ENCODE measurements around the gene BAHCC1.

Gene BAHCC1

DNA sequence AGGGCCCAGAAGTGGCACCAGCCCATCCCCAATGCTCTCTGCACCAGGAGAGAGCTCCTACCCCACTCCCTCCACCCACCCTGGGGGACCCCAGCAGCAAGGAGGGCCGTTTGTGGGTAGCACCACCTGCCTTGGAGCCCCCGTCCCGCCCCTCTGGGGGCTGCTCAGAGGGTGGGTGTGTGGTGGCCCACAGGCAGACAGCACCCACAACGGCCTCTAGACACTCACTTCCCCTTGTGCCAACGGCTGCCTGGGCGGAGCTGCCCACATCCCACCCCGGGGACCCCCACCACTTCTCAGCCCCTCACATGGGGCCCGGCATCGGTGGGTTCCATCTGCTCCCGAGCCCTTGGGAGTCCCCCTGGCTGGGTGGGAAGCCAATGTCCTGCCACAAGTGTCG, 33.3 kb downstream of the BAHCC1 start:
- no peak overlapping the region for H3K4me3 ChIP-seq (ENCODE audit: low read length)
- peaks cover 20% of the 10 kb centered on the region for H3K4me1 ChIP-seq (ENCODE audit: control insufficient read depth, insufficient read depth, low read length)
- H3K36me3 ChIP-seq (ENCODE audit: control insufficient read depth, insufficient read depth, low read length, severe bottlenecking) = no peaks in the 10 kb centered on the region
- no peak overlapping the region for H3K9ac ChIP-seq (ENCODE audit: low read length)
- no peaks in the 10 kb centered on the region for H3K9me3 ChIP-seq (ENCODE audit: control insufficient read depth, low read length)
- H3K27me3 ChIP-seq (replicated peaks; ENCODE audit: control insufficient read depth, insufficient read depth, low read length) = no peaks in the 10 kb centered on the region
- DNase-seq (ENCODE audit: low read depth) = no peak

DNA sequence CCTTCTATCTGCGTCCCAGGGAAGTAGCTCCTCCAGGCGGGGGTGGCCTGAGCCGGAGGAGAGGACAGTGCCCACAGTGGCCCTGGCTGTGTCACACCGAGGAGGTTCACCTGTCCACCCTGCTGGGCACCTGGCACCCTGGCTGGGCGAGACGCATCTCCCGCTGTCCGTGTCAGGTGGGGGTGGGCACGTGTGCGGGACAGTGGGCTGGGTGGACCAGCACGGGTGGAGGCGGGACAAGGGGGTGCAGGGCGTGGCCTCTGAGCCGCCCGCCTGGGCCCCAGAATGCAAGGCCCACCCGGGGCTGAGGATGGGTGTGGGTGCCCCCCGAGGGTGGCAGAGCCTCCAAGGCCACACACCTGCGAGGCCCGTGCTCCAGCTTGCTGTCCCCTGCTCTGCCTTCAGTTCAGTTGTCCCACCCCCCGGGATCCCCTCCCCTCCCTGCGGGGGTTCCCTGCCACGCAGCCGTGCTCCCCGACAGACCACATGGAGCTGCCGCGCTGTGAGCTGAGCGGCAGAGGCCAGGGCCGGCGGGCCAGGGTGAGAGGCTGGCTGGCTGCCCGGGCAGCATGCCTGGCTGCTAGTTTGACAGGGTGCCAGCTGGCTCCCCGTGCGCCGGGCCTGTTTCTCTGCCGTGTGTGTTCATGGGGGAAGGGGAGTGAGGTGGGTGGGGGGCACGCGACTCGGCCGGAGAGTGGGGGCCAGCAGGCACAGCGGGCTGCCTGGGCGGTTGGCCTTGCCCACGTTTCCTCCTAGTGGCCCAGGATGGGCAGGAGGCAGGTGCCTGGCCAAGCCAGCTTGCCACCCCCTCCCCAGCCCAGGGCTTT, 33.9 kb downstream of the BAHCC1 start:
- H3K9me3 ChIP-seq (ENCODE audit: control insufficient read depth, low read length) = no peaks in the 10 kb centered on the region
- H3K27me3 ChIP-seq (replicated peaks; ENCODE audit: control insufficient read depth, insufficient read depth, low read length) = no peaks in the 10 kb centered on the region
- H3K4me1 ChIP-seq (ENCODE audit: control insufficient read depth, insufficient read depth, low read length) = peaks cover 20% of the 10 kb centered on the region
- no peaks in the 10 kb centered on the region for H3K36me3 ChIP-seq (ENCODE audit: control insufficient read depth, insufficient read depth, low read length, severe bottlenecking)
- peak; percentile 88 for DNase-seq (ENCODE audit: low read depth)
- H3K9ac ChIP-seq (ENCODE audit: low read length) = no peak overlapping the region
- H3K4me3 ChIP-seq (ENCODE audit: low read length) = no peak overlapping the region

DNA sequence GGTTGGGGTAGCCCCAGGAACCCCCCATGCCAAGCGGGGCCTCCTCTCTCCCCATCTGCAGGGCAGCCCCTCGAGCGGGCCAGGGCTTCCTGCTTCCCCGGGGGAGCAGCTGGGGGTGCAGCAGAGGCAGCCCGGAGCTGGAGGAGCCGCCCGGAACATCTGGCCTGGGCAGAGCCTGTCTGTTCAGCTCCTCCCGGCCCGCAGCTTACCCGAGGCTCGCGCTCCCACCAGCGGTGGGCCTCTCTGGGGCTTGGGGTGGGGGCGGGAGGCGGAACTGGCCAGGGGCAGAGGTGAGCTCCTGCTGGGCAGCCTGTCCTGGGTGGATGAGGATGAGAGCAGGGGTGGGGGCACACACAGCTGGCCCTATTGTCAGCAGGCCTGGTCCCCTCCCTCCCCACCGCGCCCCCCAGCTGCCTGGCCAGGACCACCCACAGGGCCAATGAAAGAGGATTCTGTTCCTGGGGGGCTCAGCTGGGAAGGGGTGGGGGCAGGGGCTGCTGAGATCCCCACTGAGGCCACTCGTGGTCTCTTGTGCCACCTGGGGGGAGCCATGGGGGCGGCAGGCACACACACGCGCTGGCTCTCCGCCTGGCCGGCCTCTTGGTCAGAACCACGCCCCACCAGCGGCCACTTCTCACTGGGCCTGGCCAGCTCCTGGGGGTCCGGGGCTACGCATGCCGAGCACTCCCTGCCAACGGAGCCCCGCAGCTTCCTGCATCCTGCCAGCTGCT, 34.7 kb downstream of the BAHCC1 start:
- no peak overlapping the region for H3K9ac ChIP-seq (ENCODE audit: low read length)
- peaks cover 19% of the 10 kb centered on the region for H3K4me1 ChIP-seq (ENCODE audit: control insufficient read depth, insufficient read depth, low read length)
- H3K27me3 ChIP-seq (replicated peaks; ENCODE audit: control insufficient read depth, insufficient read depth, low read length) = no peaks in the 10 kb centered on the region
- no peaks in the 10 kb centered on the region for H3K9me3 ChIP-seq (ENCODE audit: control insufficient read depth, low read length)
- no peaks in the 10 kb centered on the region for H3K36me3 ChIP-seq (ENCODE audit: control insufficient read depth, insufficient read depth, low read length, severe bottlenecking)
- H3K4me3 ChIP-seq (ENCODE audit: low read length) = no peak overlapping the region
- DNase-seq (ENCODE audit: low read depth) = peak; percentile 17

DNA sequence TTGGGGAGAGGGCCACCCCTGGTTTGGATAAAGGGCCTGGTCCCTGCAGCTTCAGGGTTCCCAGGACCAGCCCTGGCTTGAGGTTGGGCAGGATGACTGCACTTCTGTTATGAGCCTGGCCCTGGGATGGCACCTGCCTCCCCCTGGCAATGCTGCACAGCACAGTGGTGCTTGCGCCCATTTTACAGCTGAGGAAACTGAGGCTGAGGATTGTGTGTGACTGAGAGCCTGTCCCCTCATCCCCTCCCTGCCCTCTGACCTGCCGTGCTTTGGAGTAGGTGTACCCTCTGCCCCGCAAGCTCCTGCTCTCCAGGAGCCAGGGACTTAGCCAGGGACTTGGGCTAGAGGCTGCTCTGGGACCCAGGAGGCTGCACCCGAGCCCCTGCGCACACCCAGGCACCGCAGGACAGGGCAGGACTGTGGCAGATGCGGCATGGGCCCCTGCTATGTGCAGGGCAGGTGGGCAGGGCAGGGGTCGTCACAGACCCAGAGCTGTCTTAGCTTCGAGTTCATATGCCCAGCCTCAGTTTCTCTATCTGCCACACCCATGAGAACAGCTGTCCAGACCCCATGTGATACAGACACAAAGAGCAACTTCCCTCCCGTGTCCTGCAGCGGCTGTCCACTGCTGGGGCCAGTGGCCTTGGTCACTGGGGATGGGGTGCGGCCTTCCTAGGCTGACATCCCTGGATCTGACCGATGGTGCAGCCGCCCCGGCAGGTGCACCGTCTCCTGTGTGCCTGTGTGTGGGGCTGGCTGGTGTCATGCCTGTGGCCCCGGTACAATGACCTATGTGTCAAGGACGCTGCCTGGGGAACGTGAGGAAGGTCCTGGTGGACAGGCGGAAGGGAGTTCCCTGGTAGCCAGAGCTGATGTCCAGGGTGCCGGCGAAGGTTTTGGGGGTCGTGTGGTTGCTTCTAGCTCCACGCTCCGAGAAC, 36.6 kb downstream of the BAHCC1 start:
- no peak for DNase-seq (ENCODE audit: low read depth)
- peaks cover 28% of the 10 kb centered on the region for H3K4me1 ChIP-seq (ENCODE audit: control insufficient read depth, insufficient read depth, low read length)
- no peaks in the 10 kb centered on the region for H3K36me3 ChIP-seq (ENCODE audit: control insufficient read depth, insufficient read depth, low read length, severe bottlenecking)
- H3K27me3 ChIP-seq (replicated peaks; ENCODE audit: control insufficient read depth, insufficient read depth, low read length) = no peaks in the 10 kb centered on the region
- no peaks in the 10 kb centered on the region for H3K9me3 ChIP-seq (ENCODE audit: control insufficient read depth, low read length)
- no peak overlapping the region for H3K4me3 ChIP-seq (ENCODE audit: low read length)
- no peak overlapping the region for H3K9ac ChIP-seq (ENCODE audit: low read length)

DNA sequence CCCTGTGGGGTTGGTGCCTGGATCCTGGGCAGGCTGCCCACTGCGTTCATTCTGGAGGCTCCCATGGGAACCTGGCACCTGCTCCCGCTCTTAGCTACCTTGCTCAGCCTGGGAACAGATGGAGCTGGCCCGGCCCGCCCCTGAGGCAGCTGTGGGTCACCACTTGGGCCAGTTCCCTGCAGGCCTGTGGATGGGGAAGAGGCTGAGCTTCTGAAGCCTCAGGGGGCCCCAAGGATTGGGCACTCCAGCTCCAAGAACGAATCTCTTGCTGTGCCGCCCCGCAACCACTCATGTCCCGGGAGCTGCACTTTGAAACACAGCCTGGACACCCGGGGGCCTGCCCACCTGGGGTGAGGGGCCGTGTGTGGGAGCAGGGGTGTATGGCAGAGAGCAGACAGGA, 37.7 kb downstream of the BAHCC1 start:
- Histone ChIP-seq H3K4me1 (ENCODE audit: control insufficient read depth, insufficient read depth, low read length) (peaks cover 35% of the 10 kb centered on the region), H3K9me3 (ENCODE audit: control insufficient read depth, low read length) (no peaks in the 10 kb centered on the region), H3K9ac (ENCODE audit: low read length) (no peak overlapping the region), H3K27me3 (replicated peaks; ENCODE audit: control insufficient read depth, insufficient read depth, low read length) (no peaks in the 10 kb centered on the region), H3K4me3 (ENCODE audit: low read length) (no peak overlapping the region), H3K36me3 (ENCODE audit: control insufficient read depth, insufficient read depth, low read length, severe bottlenecking) (no peaks in the 10 kb centered on the region)
- DNase-seq (ENCODE audit: low read depth) = no peak

DNA sequence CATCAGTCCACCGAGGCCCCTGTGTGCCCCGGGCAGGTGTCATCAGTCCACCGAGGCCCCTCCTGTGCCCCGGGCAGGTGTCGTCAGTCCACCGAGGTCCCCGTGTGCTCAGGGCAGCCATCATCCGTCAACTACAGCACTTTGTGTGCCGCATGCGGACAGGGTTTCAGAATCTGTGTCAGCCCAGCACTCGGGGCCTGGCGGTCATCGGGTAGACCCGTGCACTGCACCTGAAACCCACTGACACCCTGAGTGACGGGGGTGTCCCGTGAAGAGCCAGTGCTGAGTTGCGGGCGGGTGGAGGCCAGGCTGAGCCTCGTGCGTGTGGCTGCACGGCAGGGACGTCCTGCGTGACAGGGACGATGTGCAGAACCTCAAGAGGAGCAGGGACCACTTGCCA, 38.4 kb downstream of the BAHCC1 start:
- no peak for DNase-seq (ENCODE audit: low read depth)
- Histone ChIP-seq H3K9me3 (ENCODE audit: control insufficient read depth, low read length) (no peaks in the 10 kb centered on the region), H3K4me3 (ENCODE audit: low read length) (no peak overlapping the region), H3K27me3 (replicated peaks; ENCODE audit: control insufficient read depth, insufficient read depth, low read length) (no peaks in the 10 kb centered on the region), H3K4me1 (ENCODE audit: control insufficient read depth, insufficient read depth, low read length) (peaks cover 35% of the 10 kb centered on the region), H3K36me3 (ENCODE audit: control insufficient read depth, insufficient read depth, low read length, severe bottlenecking) (no peaks in the 10 kb centered on the region), H3K9ac (ENCODE audit: low read length) (no peak overlapping the region)

DNA sequence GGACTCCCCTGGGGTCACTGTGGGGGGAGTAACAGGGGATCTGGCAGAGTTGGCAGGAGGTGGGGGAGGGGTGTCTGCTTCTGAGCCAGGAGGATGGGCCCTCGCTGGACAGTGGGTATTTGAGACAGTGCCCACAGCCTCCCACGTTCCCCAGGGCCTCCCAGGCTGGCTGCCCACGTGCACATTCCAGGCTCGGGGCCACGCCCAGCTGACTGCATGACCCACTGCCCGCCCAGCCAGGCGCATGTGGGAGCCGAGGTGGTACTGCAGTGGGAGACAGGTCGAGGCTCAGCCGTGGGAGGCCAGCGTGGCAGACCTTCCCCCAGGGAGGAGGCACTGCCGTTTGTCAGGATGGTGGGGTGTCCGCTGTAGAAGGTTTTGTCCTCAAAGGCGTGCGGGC, 38.8 kb downstream of the BAHCC1 start:
- Histone ChIP-seq H3K9ac (ENCODE audit: low read length) (peak overlapping the region; percentile 15), H3K27me3 (replicated peaks; ENCODE audit: control insufficient read depth, insufficient read depth, low read length) (no peaks in the 10 kb centered on the region), H3K4me1 (ENCODE audit: control insufficient read depth, insufficient read depth, low read length) (peaks cover 31% of the 10 kb centered on the region), H3K9me3 (ENCODE audit: control insufficient read depth, low read length) (no peaks in the 10 kb centered on the region), H3K36me3 (ENCODE audit: control insufficient read depth, insufficient read depth, low read length, severe bottlenecking) (no peaks in the 10 kb centered on the region), H3K4me3 (ENCODE audit: low read length) (no peak overlapping the region)
- peak; percentile 40 for DNase-seq (ENCODE audit: low read depth)

DNA sequence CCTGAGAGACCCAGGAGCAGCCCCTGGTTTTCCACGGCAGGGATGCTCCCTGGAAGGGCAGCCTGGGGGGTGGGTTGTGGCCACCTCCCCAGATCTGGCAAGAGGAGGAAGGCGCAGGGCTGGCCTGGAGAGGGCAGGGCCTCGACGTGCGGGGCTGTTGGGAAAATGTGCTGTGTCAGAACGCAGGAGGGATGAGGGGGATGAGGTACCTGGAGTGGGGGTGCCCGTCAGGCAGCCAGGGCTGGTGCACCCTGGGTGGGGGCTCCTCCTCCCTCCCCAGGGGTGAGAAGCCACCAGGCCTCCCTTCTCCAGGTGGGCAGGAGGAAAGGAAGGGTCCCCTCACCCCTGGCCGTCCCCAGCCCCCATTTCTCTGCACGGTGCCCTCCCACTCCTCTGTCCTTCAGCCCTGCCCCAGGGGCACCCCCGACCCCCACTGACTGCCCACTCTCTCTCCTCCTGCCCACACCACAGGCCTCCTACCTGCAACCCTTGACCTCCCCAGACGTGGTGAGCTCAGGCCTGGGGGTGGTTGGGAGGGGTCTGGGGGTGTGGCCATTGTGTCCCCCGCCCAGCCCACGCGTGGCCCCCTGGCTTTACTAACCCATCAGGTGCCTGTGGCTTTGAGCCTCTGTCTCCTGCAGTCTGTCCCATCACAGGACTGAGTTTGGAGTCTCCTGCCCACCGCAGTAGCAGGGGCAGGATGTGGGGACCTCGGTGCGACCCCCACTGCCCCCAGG, 39.6 kb downstream of the BAHCC1 start:
- DNase-seq (ENCODE audit: low read depth) = no peak
- Histone ChIP-seq H3K4me1 (ENCODE audit: control insufficient read depth, insufficient read depth, low read length) (peaks cover 25% of the 10 kb centered on the region), H3K36me3 (ENCODE audit: control insufficient read depth, insufficient read depth, low read length, severe bottlenecking) (no peaks in the 10 kb centered on the region), H3K9ac (ENCODE audit: low read length) (peak overlapping the region; percentile 77), H3K9me3 (ENCODE audit: control insufficient read depth, low read length) (no peaks in the 10 kb centered on the region), H3K4me3 (ENCODE audit: low read length) (no peak overlapping the region), H3K27me3 (replicated peaks; ENCODE audit: control insufficient read depth, insufficient read depth, low read length) (no peaks in the 10 kb centered on the region)

DNA sequence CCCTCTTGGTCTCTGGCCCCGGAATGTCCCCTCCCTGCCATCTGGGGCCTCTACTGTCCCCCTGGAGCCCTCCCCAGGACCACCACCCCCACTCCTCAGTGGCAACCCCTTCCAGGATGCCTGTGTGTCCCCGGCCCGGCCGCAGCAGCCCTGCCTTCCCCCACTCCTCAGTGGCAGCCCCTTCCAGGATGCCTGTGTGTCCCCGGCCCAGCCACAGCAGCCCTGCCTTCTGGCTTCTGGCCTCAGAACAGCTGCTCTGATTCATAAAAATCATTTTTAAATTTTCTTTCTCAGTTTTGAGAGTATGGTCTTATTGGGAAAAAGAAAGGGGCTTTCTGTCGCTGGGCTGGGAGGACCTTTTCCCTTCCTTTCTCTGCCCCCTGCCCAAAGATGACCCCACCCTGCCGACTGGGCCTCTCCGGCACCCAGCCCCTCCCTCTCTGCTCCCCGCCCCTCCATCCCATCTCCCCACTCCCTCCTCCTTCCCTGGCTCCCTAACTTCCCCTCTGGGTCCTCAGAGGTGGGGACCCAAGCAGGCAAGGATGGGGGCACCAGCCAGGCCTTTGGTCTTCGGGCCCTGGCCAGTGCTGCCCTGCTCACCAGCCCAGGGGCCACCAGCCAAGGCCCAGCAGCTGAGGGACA, 40.5 kb downstream of the BAHCC1 start:
- no peaks in the 10 kb centered on the region for H3K9me3 ChIP-seq (ENCODE audit: control insufficient read depth, low read length)
- no peak overlapping the region for H3K4me3 ChIP-seq (ENCODE audit: low read length)
- peak overlapping the region; percentile 77 for H3K9ac ChIP-seq (ENCODE audit: low read length)
- H3K36me3 ChIP-seq (ENCODE audit: control insufficient read depth, insufficient read depth, low read length, severe bottlenecking) = no peaks in the 10 kb centered on the region
- peaks cover 25% of the 10 kb centered on the region for H3K4me1 ChIP-seq (ENCODE audit: control insufficient read depth, insufficient read depth, low read length)
- H3K27me3 ChIP-seq (replicated peaks; ENCODE audit: control insufficient read depth, insufficient read depth, low read length) = no peaks in the 10 kb centered on the region
- DNase-seq (ENCODE audit: low read depth) = no peak

DNA sequence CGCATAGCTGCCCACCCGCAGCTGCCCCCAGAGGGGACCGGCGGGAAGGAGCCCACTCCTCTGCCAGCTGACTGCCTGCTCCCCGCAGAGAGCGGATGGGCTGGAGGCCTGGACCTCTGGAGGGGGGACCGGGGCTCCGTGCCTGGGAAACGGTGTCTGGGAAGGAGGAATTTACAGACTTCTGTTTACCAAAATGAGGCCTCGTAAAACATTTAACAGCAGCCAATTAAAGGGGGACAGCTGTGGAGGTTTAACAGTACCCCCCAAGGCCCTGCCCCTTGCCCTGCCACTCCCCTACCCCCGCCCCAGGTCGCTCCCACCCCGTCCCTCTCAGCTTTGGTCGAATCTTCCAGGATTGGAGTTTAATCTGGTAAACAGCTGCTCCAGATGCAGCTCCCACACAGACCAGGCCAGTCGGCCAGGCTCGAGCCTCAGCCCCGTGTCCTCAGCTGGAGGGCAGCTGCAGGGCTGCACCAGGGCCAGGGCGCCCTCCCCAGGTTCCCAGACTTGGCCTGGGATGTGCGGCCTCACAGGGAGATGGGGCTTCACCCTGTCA, 41.1 kb downstream of the BAHCC1 start:
- peak overlapping the region; percentile 77 for H3K9ac ChIP-seq (ENCODE audit: low read length)
- H3K36me3 ChIP-seq (ENCODE audit: control insufficient read depth, insufficient read depth, low read length, severe bottlenecking) = no peaks in the 10 kb centered on the region
- no peaks in the 10 kb centered on the region for H3K27me3 ChIP-seq (replicated peaks; ENCODE audit: control insufficient read depth, insufficient read depth, low read length)
- peaks cover 25% of the 10 kb centered on the region for H3K4me1 ChIP-seq (ENCODE audit: control insufficient read depth, insufficient read depth, low read length)
- H3K9me3 ChIP-seq (ENCODE audit: control insufficient read depth, low read length) = no peaks in the 10 kb centered on the region
- H3K4me3 ChIP-seq (ENCODE audit: low read length) = no peak overlapping the region
- no peak for DNase-seq (ENCODE audit: low read depth)

Measured in adipocyte (in vitro differentiated cells).